GM04503 (cell line): Measurements from ENCODE around the gene TTBK2.

Experiments used
- DNase-seq: peaks from one replicate; pipeline ENCODE4 v3.0.0-alpha.2; 2012; ENCODE audit warnings: low read depth

TTBK2 gene

DNA sequence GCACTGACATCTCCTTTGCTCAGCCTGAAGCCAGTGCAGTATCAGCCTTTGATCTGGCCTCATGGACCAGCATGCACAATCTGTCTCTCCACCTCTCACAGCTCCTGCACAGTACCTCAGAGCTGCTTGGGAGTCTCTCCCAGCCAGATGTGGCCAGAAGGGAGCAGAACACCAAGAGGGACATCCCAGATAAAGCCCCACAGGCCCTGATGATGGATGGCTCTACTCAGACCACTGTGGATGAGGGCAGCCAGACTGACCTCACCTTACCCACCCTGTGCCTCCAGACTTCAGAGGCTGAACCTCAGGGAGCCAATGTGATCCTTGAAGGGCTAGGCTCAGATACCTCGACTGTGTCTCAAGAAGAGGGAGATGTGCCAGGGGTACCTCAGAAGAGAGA is 228.0 kb downstream of the TTBK2 start:
- DNase-seq, result no peak

DNA sequence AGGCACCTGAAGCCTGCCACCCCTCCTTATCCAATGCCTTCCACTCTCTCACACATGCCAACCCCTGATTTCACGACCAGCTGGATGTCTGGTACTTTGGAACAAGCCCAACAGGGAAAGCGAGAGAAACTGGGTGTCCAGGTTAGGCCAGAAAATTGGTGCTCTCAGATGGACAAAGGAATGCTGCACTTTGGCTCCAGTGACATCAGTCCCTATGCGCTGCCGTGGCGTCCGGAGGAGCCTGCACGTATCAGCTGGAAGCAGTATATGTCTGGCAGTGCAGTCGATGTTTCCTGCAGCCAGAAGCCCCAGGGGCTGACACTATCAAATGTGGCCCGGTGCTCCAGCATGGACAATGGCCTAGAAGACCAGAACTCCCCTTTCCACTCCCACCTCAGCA is 228.8 kb downstream of the TTBK2 start:
- DNase-seq, result no peak

DNA sequence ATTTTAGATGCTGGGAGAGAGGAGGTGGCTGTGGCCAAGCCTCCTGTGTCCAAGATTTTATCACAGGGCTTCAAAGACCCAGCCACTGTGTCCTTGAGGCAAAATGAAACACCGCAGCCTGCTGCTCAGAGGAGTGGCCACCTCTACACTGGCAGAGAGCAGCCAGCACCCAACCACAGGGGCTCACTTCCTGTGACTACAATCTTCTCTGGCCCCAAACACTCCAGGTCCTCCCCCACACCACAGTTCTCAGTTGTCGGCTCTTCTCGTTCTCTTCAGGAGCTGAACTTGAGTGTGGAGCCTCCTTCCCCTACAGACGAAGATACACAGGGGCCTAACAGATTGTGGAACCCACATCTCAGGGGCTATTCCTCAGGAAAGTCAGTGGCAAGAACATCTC is 229.3 kb downstream of the TTBK2 start:
- DNase-seq, result no peak
